ENCODE measurements around the gene MAPRE2. TPM values are rescaled to one million over a fixed set of nuclear protein-coding genes. Genes with fewer than 3 reads are reported as not detected.

The MAPRE2 gene
- total RNA-seq, 1 donor from 2014 or later, result 23.6 TPM

- no peak for DNase-seq (ENCODE audit: low spot score)
Measured at GRCh38 chr18:35061336-35061735, 20.1 kb downstream of the MAPRE2 start.

- no peak for DNase-seq (ENCODE audit: low spot score)
Measured at GRCh38 chr18:35061804-35062203, 20.6 kb downstream of the MAPRE2 start.

- no peak for DNase-seq (ENCODE audit: low spot score)
Measured at GRCh38 chr18:35062408-35062807, 21.2 kb downstream of the MAPRE2 start.

GRCh38 chr18:35063875-35064690 is 22.9 kb downstream of the MAPRE2 start:
- DNase-seq (ENCODE audit: low spot score), result no peak

GRCh38 chr18:35067454-35067853 is 26.2 kb downstream of the MAPRE2 start:
- no peak for DNase-seq (ENCODE audit: low spot score)

- DNase-seq (ENCODE audit: low spot score), result no peak
Measured at GRCh38 chr18:35071819-35072247, 30.6 kb downstream of the MAPRE2 start.

DNA sequence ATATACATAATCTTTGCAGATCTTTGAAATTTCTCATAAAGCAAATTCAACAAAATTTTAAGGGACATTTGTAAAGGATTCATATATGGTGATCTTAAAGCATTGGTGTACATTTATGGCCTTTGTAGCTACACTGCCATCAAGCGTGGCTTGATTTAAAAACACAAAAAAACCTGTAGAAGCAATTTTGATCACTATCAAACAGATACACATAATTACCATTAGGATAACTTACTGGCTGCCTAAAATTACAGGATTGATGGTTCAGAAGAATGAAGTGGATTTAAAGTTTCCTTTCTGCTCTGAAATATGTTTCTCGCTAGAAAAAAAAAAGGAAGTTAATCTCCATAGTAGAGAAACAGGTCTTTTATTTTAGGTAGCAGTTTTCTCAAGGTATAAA is 31.4 kb downstream of the MAPRE2 start:
- DNase-seq (ENCODE audit: low spot score), result no peak

DNA sequence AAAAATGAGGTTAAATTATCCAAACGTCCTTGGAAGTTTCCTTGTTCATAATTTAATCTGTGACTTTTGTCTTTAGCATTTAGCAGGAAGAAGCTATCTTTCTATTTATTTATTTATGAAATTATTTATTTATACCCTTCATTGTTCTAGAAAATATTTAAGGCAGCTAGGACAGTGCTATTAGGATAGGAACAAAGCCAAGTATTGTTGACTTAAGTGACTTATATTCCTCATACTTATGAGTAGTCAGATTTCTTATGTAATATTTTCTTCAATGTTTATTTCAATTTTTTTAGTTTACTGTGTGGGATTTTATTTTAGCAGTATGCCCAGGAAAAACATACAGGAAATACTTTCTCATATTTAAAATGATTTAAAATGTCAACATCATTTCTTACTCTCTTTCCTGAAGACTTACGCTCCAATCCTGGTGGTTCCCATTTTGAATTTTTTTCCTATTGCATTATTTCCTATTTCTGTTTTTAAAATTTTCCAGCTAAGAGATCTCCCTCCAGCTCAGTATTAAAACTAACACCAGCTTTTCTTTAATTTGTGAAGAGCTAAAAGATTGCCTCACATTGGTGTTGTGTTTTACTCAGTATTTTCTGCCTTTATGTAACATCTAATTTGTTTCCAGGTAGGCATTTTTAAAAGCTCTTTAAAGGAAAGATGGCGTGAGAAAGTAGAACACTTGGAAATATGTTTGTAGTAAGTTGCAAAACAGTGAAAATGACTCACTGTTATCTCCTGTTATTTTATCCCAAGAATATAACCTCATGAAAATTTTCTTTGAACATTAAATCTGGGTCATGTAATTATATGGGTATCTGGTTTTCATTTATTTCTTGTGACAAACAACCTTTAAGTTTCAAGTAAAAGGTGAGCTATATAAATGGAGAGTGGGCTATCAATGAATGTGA is 32.2 kb downstream of the MAPRE2 start:
- DNase-seq (ENCODE audit: low spot score), result no peak

- no peak for DNase-seq (ENCODE audit: low spot score)
Measured at GRCh38 chr18:35074581-35074980, 33.4 kb downstream of the MAPRE2 start.

DNA sequence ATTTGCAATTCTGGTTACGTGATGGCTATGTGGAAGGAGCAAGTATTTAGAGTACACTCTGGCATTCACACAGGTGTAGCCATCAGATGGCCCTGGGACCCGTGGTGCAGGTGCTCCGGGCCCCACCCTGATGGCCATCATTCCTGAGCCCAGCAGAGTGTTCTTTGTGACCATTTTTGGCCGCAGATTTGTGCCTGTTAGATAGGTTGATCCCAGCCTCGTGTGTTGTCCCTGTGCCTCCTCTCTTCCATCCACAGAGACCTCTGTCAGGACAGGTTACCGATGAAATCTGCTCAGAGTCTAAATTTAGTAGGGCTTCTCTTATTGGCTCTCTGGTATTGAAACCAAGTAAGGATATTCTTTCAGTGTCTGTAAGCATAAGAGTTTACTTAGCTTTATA is 33.9 kb downstream of the MAPRE2 start:
- no peak for DNase-seq (ENCODE audit: low spot score)

GRCh38 chr18:35076135-35076924 is 35.1 kb downstream of the MAPRE2 start:
- DNase-seq (ENCODE audit: low spot score), result no peak

DNA sequence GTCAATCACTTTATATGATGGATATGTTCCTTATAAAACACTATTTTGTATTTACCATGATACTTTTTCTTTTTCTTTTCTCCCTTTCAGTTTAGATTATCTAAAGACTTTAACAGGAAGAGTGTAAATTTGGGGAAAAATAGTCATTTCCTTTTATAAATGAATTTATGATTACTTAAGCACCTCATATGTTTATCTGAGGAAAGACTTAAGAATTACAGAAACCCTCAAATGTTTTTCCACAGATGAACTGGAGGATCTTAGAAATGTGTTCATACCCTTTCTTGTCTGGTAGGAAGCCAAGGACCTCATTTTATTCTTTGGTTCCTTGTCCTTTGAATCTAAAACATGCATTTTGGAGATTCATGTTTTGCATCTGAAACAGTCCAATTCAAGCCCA is 36.7 kb downstream of the MAPRE2 start:
- DNase-seq (ENCODE audit: low spot score), result no peak

- no peak for DNase-seq (ENCODE audit: low spot score)
Measured at GRCh38 chr18:35080058-35080457, 38.8 kb downstream of the MAPRE2 start.

DNA sequence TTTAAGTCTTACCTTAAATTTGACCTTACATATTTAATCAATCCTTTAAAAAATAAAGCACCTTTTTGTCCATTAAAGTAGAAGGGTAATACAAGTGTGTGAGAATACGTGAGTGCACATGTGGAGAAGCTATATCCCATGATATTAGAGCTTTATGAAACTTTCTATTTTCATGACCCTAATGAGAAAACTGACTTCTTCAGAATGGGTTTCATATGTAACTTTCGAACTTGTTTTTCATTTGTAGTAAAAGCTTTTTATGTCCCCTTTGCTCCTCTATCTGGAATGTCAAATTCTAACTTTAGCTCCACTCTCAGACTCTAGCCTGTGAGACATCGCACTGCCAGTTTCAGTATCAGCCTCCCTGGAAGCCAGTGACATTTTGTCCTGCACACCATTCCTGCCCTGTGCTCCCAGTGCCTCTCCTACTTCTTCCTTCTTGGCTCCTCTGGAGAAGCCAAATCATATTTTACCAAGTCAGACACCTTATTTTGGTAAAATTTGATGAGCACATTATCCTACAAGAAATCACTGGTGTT is 42.0 kb downstream of the MAPRE2 start:
- DNase-seq (ENCODE audit: low spot score), result no peak

DNA sequence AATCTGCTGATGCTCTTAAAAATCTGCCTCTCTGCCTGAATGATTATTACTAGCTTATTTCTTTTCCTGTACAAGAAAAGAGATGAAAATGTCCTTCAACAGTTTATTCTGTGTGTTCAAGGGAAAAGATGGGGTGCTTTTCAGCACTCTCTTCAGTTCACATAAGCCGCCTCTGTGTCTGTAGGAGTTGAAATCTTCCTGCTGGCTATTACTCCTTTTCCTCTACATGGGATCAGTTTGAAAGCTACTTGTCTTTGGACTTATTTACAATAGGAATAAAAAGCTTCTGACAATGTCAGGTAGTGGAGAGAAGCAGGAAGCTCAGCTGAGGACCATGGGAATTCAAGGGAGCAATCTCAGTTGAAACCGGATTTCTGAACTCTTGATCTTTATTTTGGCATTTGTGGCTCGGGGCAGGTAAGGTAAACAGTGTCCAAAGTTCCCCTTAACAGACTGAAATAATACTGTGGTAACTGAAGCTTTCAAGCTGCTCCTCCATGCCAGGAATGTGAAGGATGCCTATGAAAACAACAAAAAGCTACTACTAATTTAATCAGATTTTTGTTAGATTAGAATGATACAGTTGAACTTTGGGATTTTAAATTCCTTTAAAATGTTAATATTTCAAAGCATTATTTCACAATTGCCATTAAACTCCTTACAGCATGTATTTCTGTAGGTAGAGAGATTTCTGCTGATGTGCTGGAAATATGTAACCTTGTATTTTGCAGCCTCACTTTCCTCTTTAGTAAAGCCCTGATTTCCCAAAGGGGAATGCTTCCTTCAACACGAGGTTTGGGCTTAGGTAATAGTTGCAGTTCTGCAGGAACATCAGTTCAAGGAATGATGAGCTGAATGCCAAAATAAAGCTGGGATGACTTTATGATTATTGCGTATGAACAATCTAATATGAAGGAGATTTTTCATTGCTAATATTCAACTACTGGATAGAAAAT is 43.6 kb downstream of the MAPRE2 start:
- no peak for DNase-seq (ENCODE audit: low spot score)

DNA sequence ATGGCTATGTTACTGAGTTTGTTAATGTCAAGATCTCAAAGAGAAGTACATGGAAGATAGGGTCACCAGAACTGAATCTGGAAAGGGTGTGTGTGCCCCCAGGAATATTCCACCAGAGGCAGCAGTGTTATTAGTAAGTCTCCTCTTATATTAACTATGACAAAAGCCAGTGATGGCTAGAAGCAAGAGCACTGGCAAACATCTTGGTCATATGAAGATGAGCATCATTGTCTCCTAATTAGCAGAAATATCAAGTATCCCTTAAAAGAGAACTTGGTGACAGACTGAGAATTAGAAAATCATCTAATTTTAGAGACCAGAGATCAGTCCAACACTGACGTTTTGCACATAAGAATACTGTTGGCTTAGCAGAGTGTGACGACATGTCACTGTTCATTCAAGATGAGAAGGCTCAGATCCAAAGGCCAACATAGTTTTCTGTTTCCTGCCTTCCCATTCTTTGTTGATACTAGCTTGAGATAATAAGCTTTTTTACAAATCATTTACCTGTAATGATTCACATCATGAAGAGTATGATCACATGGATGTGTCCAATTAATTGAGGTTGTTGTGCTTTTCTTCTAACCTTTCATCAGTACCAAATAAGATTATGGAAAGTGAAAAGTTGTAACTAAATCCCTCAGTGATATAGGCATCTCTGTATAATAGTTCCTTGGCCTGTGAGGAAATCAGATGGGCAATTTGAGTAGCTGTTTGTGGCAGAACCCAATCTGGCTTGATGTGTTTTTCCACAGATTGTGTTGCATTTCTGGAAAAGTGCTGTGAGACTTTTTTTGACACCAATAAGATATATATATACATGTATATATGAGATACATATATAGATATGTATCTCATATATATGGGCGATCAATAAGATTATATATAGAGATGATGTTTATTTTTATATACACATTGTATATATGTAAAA is 44.5 kb downstream of the MAPRE2 start:
- no peak for DNase-seq (ENCODE audit: low spot score)

DNA sequence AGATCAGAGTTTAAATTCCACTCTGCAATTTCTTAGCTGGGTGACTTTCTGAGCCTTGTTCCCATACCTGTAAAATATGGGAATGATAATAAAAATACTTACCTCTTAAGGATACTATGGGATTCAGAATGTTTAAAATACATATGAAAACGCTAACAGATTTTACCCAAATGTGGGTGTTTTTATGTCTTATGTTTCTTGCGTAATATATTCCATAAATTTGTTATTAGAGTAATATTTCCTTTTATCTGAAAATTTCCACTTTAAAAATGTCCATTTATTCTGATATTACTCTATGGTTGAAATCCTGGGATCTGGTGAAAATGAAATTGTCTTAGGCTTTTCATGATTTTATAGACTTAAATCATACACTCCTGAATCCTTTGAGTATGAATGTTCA is 45.5 kb downstream of the MAPRE2 start:
- DNase-seq (ENCODE audit: low spot score), result no peak

GRCh38 chr18:35087726-35088125 is 46.5 kb downstream of the MAPRE2 start:
- no peak for DNase-seq (ENCODE audit: low spot score)

DNA sequence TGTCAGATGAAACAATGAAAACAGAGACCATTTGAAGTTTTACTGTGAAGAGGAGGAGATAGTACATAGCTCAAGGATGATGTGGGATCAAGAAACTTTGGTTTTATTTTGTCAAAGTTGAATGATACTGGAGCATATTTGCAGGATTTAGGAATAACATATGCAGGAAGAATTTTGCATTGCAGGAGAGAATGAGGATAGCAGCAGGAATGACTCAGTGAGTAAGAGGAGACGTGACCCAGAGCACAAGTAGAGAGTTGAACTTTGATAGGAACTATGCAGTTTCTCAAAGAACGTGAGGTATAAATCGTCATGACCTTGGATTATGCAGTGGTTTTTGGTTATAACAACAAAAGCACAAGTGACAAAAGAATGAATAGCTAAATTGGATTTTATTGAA is 47.7 kb downstream of the MAPRE2 start:
- DNase-seq (ENCODE audit: low spot score), result no peak

Measured in mesenteric fat pad (tissue), 1 donor.